H1 (cell line): ENCODE measurements around the gene AGAP1. TPM values are rescaled to one million over a fixed set of nuclear protein-coding genes. Genes with fewer than 3 reads are reported as not detected.

Experiments
- CTCF ChIA-PET: fragments of 300-600 bp; sonication (Branson Sonifier 250); formaldehyde crosslinking; loops from one replicate; lab custom pipeline; 2021; ENCODE audit not compliant: partially characterized antibody; lab: Charles Lee
- POLR2A ChIA-PET: fragments of 300-600 bp; sonication (Branson Sonifier 250); formaldehyde crosslinking; loops from one replicate; lab custom pipeline; 2021; ENCODE audit warnings: inconsistent platforms; ENCODE audit not compliant: partially characterized antibody; lab: Charles Lee
- DNase-seq, 2 experiments: peaks; one replicate each; pipeline versions ENCODE4 v3.0.0 to v3.0.0-alpha.2; 2010 to 2022; ENCODE audit warnings: low spot score in 2 of 2, low read depth in 1 of 2, mixed read lengths in 1 of 2
- FAIRE-seq: peaks from 2 replicates; lab custom pipeline; 2011; peaks lifted over from hg19 to GRCh38; lab: Jason Lieb, UNC
- H2AFZ ChIP-seq: 2 replicates; pipeline ENCODE4 v1.8.1; 2012; ENCODE audit warnings: low read length, inconsistent platforms
- H2AK5ac ChIP-seq: 2 replicates; pipeline ENCODE4 v1.6.1; 2013; ENCODE audit warnings: low read depth, low read length
- H2BK120ac ChIP-seq: replicated peaks from 2 replicates; pipeline ENCODE3; 2013; ENCODE audit warnings: low read depth, low read length, inconsistent platforms
- H2BK12ac ChIP-seq: 2 replicates; pipeline ENCODE4 v1.6.1; 2013; ENCODE audit warnings: low read depth, low read length
- H2BK15ac ChIP-seq: 2 replicates; pipeline ENCODE4 v1.6.1; 2013; ENCODE audit warnings: low read length
- H2BK20ac ChIP-seq: 2 replicates; pipeline ENCODE4 v1.6.1; 2013; ENCODE audit warnings: low read length
- H2BK5ac ChIP-seq: 2 replicates; pipeline ENCODE4 v1.6.1; 2013; ENCODE audit warnings: low read depth, low read length
- H3K14ac ChIP-seq: 2 replicates; pipeline ENCODE4 v1.6.1; 2013; ENCODE audit warnings: inconsistent platforms; ENCODE audit not compliant: insufficient read length
- H3K18ac ChIP-seq: 2 replicates; pipeline ENCODE4 v1.6.1; 2013; ENCODE audit warnings: low read length; ENCODE audit errors: extremely low read depth
- H3K23ac ChIP-seq: 2 replicates; pipeline ENCODE4 v1.6.1; 2013; ENCODE audit warnings: inconsistent platforms; ENCODE audit not compliant: insufficient read length
- H3K23me2 ChIP-seq: 2 replicates; pipeline ENCODE4 v1.6.1; 2013; ENCODE audit warnings: low read depth, low read length
- H3K27ac ChIP-seq: 2 replicates; pipeline ENCODE4 v1.6.1; 2011; ENCODE audit warnings: low read depth, low read length, inconsistent platforms
- H3K27me3 ChIP-seq, 4 experiments: replicated peaks in 1 of 4; 1 replicate in 1 of 4; 2 replicates in 3 of 4; pipeline versions ENCODE4 v1.6.1 to v1.8.1; 2011 to 2013; ENCODE audit warnings: low read length in 3 of 4, mild to moderate bottlenecking in 3 of 4, inconsistent platforms in 2 of 4, mixed read lengths in 2 of 4, moderate library complexity in 1 of 4; ENCODE audit not compliant: control insufficient read depth in 3 of 4, insufficient read depth in 3 of 4; ENCODE audit errors: extremely low read depth in 1 of 4
- H3K36me3 ChIP-seq, 4 experiments: 2 replicates each; pipeline versions ENCODE4 v1.6.1 to v1.8.1; 2011 to 2013; ENCODE audit warnings: mild to moderate bottlenecking in 4 of 4, low read length in 3 of 4, moderate library complexity in 2 of 4, control low read depth in 1 of 4, inconsistent platforms in 1 of 4; ENCODE audit not compliant: insufficient read depth in 4 of 4, control insufficient read depth in 2 of 4
- H3K4ac ChIP-seq: replicated peaks from 2 replicates; pipeline ENCODE3; 2013; ENCODE audit warnings: low read length, low read depth, mixed read lengths, inconsistent platforms; ENCODE audit not compliant: insufficient read length
- H3K4me1 ChIP-seq, 4 experiments: replicated peaks in 1 of 4; 1 replicate in 1 of 4; 2 replicates in 3 of 4; pipeline versions ENCODE4 v1.6.1 to v1.8.1; 2011 to 2013; ENCODE audit warnings: low read length in 3 of 4, inconsistent platforms in 2 of 4, mixed read lengths in 1 of 4; ENCODE audit not compliant: insufficient read depth in 4 of 4, control insufficient read depth in 3 of 4
- H3K4me2 ChIP-seq, 2 experiments: 2 replicates each; pipeline versions ENCODE4 v1.6.1 to v1.8.1; 2011 to 2013; ENCODE audit warnings: low read depth in 2 of 2, low read length in 2 of 2, control low read depth in 1 of 2, inconsistent platforms in 1 of 2, mild to moderate bottlenecking in 1 of 2; ENCODE audit not compliant: insufficient read depth in 1 of 2
- H3K4me3 ChIP-seq, 4 experiments: fragments of 200-600, 300-600 bp in 1 of 4; sonication (generic), shearing (Covaris generic), sonication (Bioruptor Twin) in 1 of 4; 2 replicates each; pipeline versions ENCODE4 v1.5.1 to v1.8.1; 2011 to 2016; ENCODE audit warnings: low read length in 4 of 4, low read depth in 3 of 4, control low read depth in 2 of 4, inconsistent platforms in 2 of 4, mild to moderate bottlenecking in 2 of 4, mixed read lengths in 1 of 4, moderate library complexity in 1 of 4; ENCODE audit not compliant: insufficient read depth in 2 of 4; ENCODE audit errors: extremely low read depth in 1 of 4
- H3K56ac ChIP-seq: replicated peaks from 2 replicates; pipeline ENCODE3; 2013; ENCODE audit warnings: low read depth, mild to moderate bottlenecking, mixed read lengths, low read length, inconsistent platforms; ENCODE audit not compliant: insufficient read length
- H3K79me1 ChIP-seq: 2 replicates; pipeline ENCODE4 v1.6.1; 2013; ENCODE audit warnings: low read depth, low read length, control low read depth
- H3K79me2 ChIP-seq, 2 experiments: 2 replicates each; pipeline versions ENCODE4 v1.6.1 to v1.8.1; 2012 to 2013; ENCODE audit warnings: low read length in 2 of 2, mild to moderate bottlenecking in 2 of 2, inconsistent platforms in 1 of 2; ENCODE audit not compliant: insufficient read depth in 2 of 2, control insufficient read depth in 1 of 2
- H3K9ac ChIP-seq, 4 experiments: replicated peaks in 1 of 4; 1 replicate in 1 of 4; 2 replicates in 3 of 4; pipeline versions ENCODE4 v1.6.1 to v1.8.1; 2011 to 2013; ENCODE audit warnings: low read depth in 3 of 4, low read length in 3 of 4, control low read depth in 2 of 4, mild to moderate bottlenecking in 2 of 4, moderate library complexity in 2 of 4, inconsistent platforms in 1 of 4; ENCODE audit errors: extremely low read depth in 1 of 4
- H3K9me3 ChIP-seq, 2 experiments: 2 replicates each; pipeline versions ENCODE4 v1.6.1 to v1.8.1; 2012 to 2013; ENCODE audit warnings: mild to moderate bottlenecking in 2 of 2, moderate library complexity in 2 of 2, control low read depth in 1 of 2, inconsistent platforms in 1 of 2, low read depth in 1 of 2, low read length in 1 of 2, mixed read lengths in 1 of 2; ENCODE audit not compliant: insufficient read depth in 2 of 2
- H4K20me1 ChIP-seq, 2 experiments: replicated peaks in 1 of 2; 2 replicates each; pipeline versions ENCODE3 to v1.8.1; 2011 to 2013; ENCODE audit warnings: inconsistent platforms in 2 of 2, low read length in 2 of 2, mild to moderate bottlenecking in 1 of 2; ENCODE audit not compliant: insufficient read depth in 2 of 2, control insufficient read depth in 1 of 2
- H4K5ac ChIP-seq: 2 replicates; pipeline ENCODE4 v1.6.1; 2013; ENCODE audit warnings: low read length, low read depth, mixed read lengths, inconsistent platforms; ENCODE audit not compliant: insufficient read length
- H4K8ac ChIP-seq: 2 replicates; pipeline ENCODE4 v1.8.0; 2013; ENCODE audit warnings: mild to moderate bottlenecking, moderate library complexity, low read length, inconsistent platforms; ENCODE audit not compliant: insufficient read depth; ENCODE audit errors: extremely low read depth
- H4K91ac ChIP-seq: replicated peaks from 2 replicates; pipeline ENCODE3; 2013; ENCODE audit warnings: low read length, mixed read lengths, inconsistent platforms; ENCODE audit not compliant: insufficient read length
- ASH2L ChIP-seq: fragments of 200-600, 300-600 bp; sonication (generic); IDR thresholded peaks from one replicate; pipeline ENCODE4 v1.7.1; 2017; ENCODE audit warnings: low read length
- BACH1 ChIP-seq: IDR thresholded peaks from 2 replicates; pipeline ENCODE4 v1.6.1; 2012; ENCODE audit warnings: low read length, improper control_type of control experiment
- CEBPB ChIP-seq: IDR thresholded peaks from 2 replicates; pipeline ENCODE4 v1.6.1; 2012; ENCODE audit warnings: low read depth, low read length
- EZH2 ChIP-seq: fragments of 200-600 bp; sonication (generic); IDR thresholded peaks from 2 replicates; pipeline ENCODE4 v1.7.1; 2012; ENCODE audit warnings: low read depth, mild to moderate bottlenecking, moderate library complexity, low read length, inconsistent platforms; ENCODE audit not compliant: severe bottlenecking
- FOSL1 ChIP-seq: IDR thresholded peaks from 2 replicates; pipeline ENCODE4 v1.6.1; 2011; ENCODE audit warnings: mild to moderate bottlenecking, low read depth, low read length, moderate library complexity; ENCODE audit not compliant: insufficient read depth
- KDM4A ChIP-seq: IDR thresholded peaks from one replicate; pipeline ENCODE4 v1.7.1; 2012; ENCODE audit warnings: low read depth, mild to moderate bottlenecking, moderate library complexity, low read length, inconsistent platforms; ENCODE audit not compliant: severe bottlenecking
- POLR2A ChIP-seq, 2 experiments: IDR thresholded peaks; 1 replicate in 1 of 2; 2 replicates in 1 of 2; pipeline ENCODE4 v1.6.1; 2011; ENCODE audit warnings: low read depth in 2 of 2, low read length in 2 of 2, mild to moderate bottlenecking in 2 of 2; ENCODE audit errors: control extremely low read depth in 1 of 2
- RNF2 ChIP-seq: fragments of 200-900, 300-1000 bp; sonication (generic); IDR thresholded peaks from 2 replicates; pipeline ENCODE4 v1.7.1; 2016; ENCODE audit warnings: borderline replicate concordance, low read depth, mild to moderate bottlenecking, antibody characterized with exemption, low read length; ENCODE audit not compliant: poor library complexity, severe bottlenecking; ENCODE audit errors: missing control alignments
- SP1 ChIP-seq: IDR thresholded peaks from 2 replicates; pipeline ENCODE4 v1.6.1; 2011; ENCODE audit warnings: low read depth, low read length
- TCF12 ChIP-seq: IDR thresholded peaks from 2 replicates; pipeline ENCODE4 v1.6.1; 2011; ENCODE audit warnings: low read depth, mild to moderate bottlenecking, low read length
- YY1 ChIP-seq: IDR thresholded peaks from 2 replicates; pipeline ENCODE4 v1.6.1; 2011; ENCODE audit warnings: low read depth, mild to moderate bottlenecking, low read length
- WGBS, 2 experiments: shearing (Covaris generic) in 1 of 2; methylation state at CpG; one replicate each; pipeline versions ENCODE4 v1.1.6 to v1.1.7; 2013 to 2015; ENCODE audit warnings: low lambda C conversion rate in 2 of 2, mixed read lengths in 2 of 2, inconsistent platforms in 1 of 2, low coverage in 1 of 2, missing lambda C conversion rate in 1 of 2; ENCODE audit not compliant: insufficient replicate concordance in 2 of 2, insufficient coverage in 1 of 2, insufficient read length in 1 of 2; ENCODE audit errors: extremely low coverage in 1 of 2, missing lambda C conversion rate in 1 of 2; 5-methylcytosine and 5-hydroxymethylcytosine counted together
- polyA plus RNA-seq, 7 experiments: library from polyadenylated mRNA; depleted of rRNA in 3 of 7; stranded (reverse) in 5 of 7; unstranded in 2 of 7; fragments of >200 nt in 5 of 7; fragments of 200-250 nt in 2 of 7; gene quantifications; 1 replicate in 5 of 7; 2 replicates in 1 of 7; 4 replicates in 1 of 7; pipeline versions ENCODE4 v1.2.1 to v1.2.3, GENCODE V29; 2011 to 2013; ENCODE audit warnings: missing spikeins in 2 of 7, mixed read lengths in 2 of 7
- total RNA-seq: library from RNA; stranded (reverse); fragmentation: NEBNext Ultra II Directional; extraction: Animal tissue kit (Norgen Biotek cat#: 25700); gene quantifications from 2 replicates; pipeline ENCODE4 v1.2.1, GENCODE V29; 2021
- TF ChIP-seq, protein P1 (sequence below): IDR thresholded peaks from 2 replicates; pipeline ENCODE4 v1.6.1; 2012; ENCODE audit warnings: inconsistent platforms

The AGAP1 gene
- total and polyA plus RNA-seq, 2 of the 8 experiments (the other 6 are each of a cell fraction or from before 2014, with no cell fraction given): 18.1 to 39.4 TPM

DNA sequence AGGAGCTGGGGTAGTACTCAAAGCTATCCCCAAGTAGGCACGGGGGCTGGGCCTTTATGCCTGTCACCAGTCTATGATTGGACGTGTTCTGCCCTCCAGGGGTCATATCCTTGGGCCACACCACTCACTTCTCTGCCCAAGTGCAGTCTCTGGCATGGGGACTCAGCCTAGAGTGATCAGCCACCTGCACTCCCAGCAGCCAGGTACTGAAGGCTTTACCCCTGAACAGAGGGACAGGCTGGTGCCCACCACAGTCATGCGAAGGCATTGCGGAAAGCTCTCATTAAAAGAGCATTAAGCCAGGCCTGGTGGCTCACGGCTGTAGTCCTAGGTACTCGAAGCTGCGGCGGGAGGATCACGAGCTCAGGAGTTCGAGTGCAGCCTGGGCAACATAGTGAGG, 199.4 kb downstream of the AGAP1 start:
- peaks cover 19 to 24% of the 10 kb centered on the region in 2 experiments for H4K20me1 ChIP-seq
- no peak overlapping the region for H4K8ac ChIP-seq
- H3K23ac ChIP-seq: no peak overlapping the region
- TF ChIP-seq TCF12 (no peak), ASH2L (no peak), SP1 (no peak), RNF2 (no peak), BACH1 (no peak), POLR2A (IDR thresholded peaks at IDR 0.05; ENCODE audit: control extremely low read depth in 1 of 2, low read depth in 2 of 2, low read length in 2 of 2) (no peak), CEBPB (no peak), FOSL1 (no peak), KDM4A (no peak), EZH2 (no peak), YY1 (no peak)
- TF ChIP-seq, protein P1, sequence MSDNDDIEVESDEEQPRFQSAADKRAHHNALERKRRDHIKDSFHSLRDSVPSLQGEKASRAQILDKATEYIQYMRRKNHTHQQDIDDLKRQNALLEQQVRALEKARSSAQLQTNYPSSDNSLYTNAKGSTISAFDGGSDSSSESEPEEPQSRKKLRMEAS: no peak
- no peak overlapping the region for H3K4me2 ChIP-seq
- no peak overlapping the region for H4K5ac ChIP-seq
- no peak overlapping the region for H2BK20ac ChIP-seq
- no peaks in the 10 kb centered on the region for H3K36me3 ChIP-seq
- H2BK120ac ChIP-seq: no peak overlapping the region
- peaks cover 3 to 5% of the 10 kb centered on the region in 2 experiments; a peak in 3 of 4 replicates for H3K9me3 ChIP-seq
- H3K4ac ChIP-seq: no peak overlapping the region
- no peak overlapping the region for H3K4me3 ChIP-seq
- H3K4me1 ChIP-seq: peaks cover 0 to 15% (median 4%) of the 10 kb centered on the region in 4 experiments; a peak in 6 of 7 replicates
- ChIA-PET POLR2A (no interaction called here), CTCF (interaction anchor here (0.6 to 2.2 kb wide), 7 partner anchors 9 to 98 kb away, joined by 3 to 13 read pairs (median 3); no protein-coding TSS in a partner anchor)
- DNase-seq (no peak), FAIRE-seq (no peak)
- peak overlapping the region; percentile 66 for H2BK5ac ChIP-seq
- H3K18ac ChIP-seq: no peak overlapping the region
- no peaks in the 10 kb centered on the region for H3K27me3 ChIP-seq
- no peak overlapping the region for H2AK5ac ChIP-seq
- 99% methylated on average over 10 of the region's 10 CpGs; no CpG with 5 or more reads in 1 of the 2 experiments for WGBS, 2 experiments
- H3K14ac ChIP-seq: no peak overlapping the region
- no peak overlapping the region for H4K91ac ChIP-seq
- no peak overlapping the region for H2AFZ ChIP-seq
- H3K56ac ChIP-seq: no peak overlapping the region
- H2BK12ac ChIP-seq: no peak overlapping the region
- no peak overlapping the region for H2BK15ac ChIP-seq
- peaks cover 0 to 93% of the 10 kb centered on the region in 2 experiments; a peak in 2 of 4 replicates for H3K79me2 ChIP-seq
- H3K27ac ChIP-seq: no peak overlapping the region
- no peaks in the 10 kb centered on the region for H3K23me2 ChIP-seq
- peaks cover 41% of the 10 kb centered on the region for H3K79me1 ChIP-seq
- no peak overlapping the region for H3K9ac ChIP-seq
